Neural cell (in vitro differentiated cells): ENCODE results near the gene ELK3. TPM values are rescaled to one million over a fixed set of nuclear protein-coding genes. Genes with fewer than 3 reads are reported as not detected.
"Not testable (repeated sequence)": the region's sequence is repeated elsewhere in the genome, so short reads cannot be mapped to it uniquely, and the experiment has no call there.

Experiments used
- H2AFZ ChIP-seq: fragments of 200-600, 300-800 bp; sonication (generic), shearing (Covaris generic); 2 replicates; pipeline ENCODE4 v1.6.0; 2014; ENCODE audit warnings: low read depth, mild to moderate bottlenecking, antibody characterized with exemption, low read length, moderate library complexity
- H3F3A ChIP-seq: fragments of 200-600 bp; shearing (Covaris generic); 2 replicates; pipeline ENCODE4 v1.6.1; 2016; ENCODE audit warnings: mild to moderate bottlenecking, moderate library complexity, mixed read lengths, antibody characterized with exemption, low read length; ENCODE audit not compliant: insufficient read depth, poor library complexity, severe bottlenecking
- H3K27ac ChIP-seq: fragments of 200-600, 300-800 bp; sonication (generic), shearing (Covaris generic); 2 replicates; pipeline ENCODE4 v1.5.1; 2014; ENCODE audit warnings: mild to moderate bottlenecking, low read length, moderate library complexity
- H3K27me3 ChIP-seq: fragments of 300-800, 200-600 bp; sonication (generic), shearing (Covaris generic); 2 replicates; pipeline ENCODE4 v1.6.0; 2014; ENCODE audit warnings: mild to moderate bottlenecking, low read depth, low read length, moderate library complexity; ENCODE audit not compliant: insufficient read depth
- H3K36me3 ChIP-seq: fragments of 300-800, 200-600 bp; sonication (generic), shearing (Covaris generic); 2 replicates; pipeline ENCODE4 v1.5.1; 2014; ENCODE audit warnings: mild to moderate bottlenecking, antibody characterized with exemption, low read length, moderate library complexity; ENCODE audit not compliant: insufficient read depth
- H3K4me2 ChIP-seq: fragments of 300-800, 200-600 bp; sonication (generic), shearing (Covaris generic); 2 replicates; pipeline ENCODE4 v1.6.0; 2014; ENCODE audit warnings: mild to moderate bottlenecking, low read length
- H3K4me3 ChIP-seq: fragments of 300-800, 200-600 bp; sonication (generic), shearing (Covaris generic); 2 replicates; pipeline ENCODE4 v1.5.1; 2014; ENCODE audit warnings: mild to moderate bottlenecking, low read length, moderate library complexity
- H3K79me2 ChIP-seq: fragments of 200-600 bp; shearing (Covaris generic); replicated peaks from 2 replicates; pipeline ENCODE4 v1.6.0; 2014; ENCODE audit warnings: mild to moderate bottlenecking, low read length, moderate library complexity; ENCODE audit not compliant: insufficient read depth
- H3K9ac ChIP-seq: fragments of 300-800, 200-600 bp; sonication (generic), shearing (Covaris generic); 2 replicates; pipeline ENCODE4 v1.6.1; 2016; ENCODE audit warnings: mild to moderate bottlenecking, low read length, mixed read lengths
- H3K9me2 ChIP-seq: fragments of 200-600 bp; shearing (Covaris generic); 2 replicates; pipeline ENCODE4 v1.6.1; 2016; ENCODE audit warnings: mild to moderate bottlenecking, low read length, mixed read lengths; ENCODE audit not compliant: insufficient read depth
- H3K9me3 ChIP-seq: fragments of 200-600, 300-800 bp; sonication (generic), shearing (Covaris generic); 2 replicates; pipeline ENCODE4 v1.6.1; 2016; ENCODE audit warnings: mild to moderate bottlenecking, mixed run types, low read length, moderate library complexity, mixed read lengths
- H4K20me1 ChIP-seq: fragments of 200-600 bp; shearing (Covaris generic); 2 replicates; pipeline ENCODE4 v1.6.1; 2016; ENCODE audit warnings: mild to moderate bottlenecking, mixed run types; ENCODE audit not compliant: insufficient read depth
- polyA plus RNA-seq: library from polyadenylated mRNA; depleted of rRNA; stranded (reverse); fragments of >200 nt; gene quantifications from 2 replicates; pipeline ENCODE4 v1.2.3, GENCODE V29; 2014
- small RNA-seq, 3 experiments: library from RNA; depleted of rRNA; stranded (forward); fragments of <200 nt; gene quantifications; one replicate each; pipeline ENCODE3, GENCODE V24; 2012

Gene ELK3
- polyA plus RNA-seq, 1 donor from 2014 or later, result 0.10 TPM

DNA sequence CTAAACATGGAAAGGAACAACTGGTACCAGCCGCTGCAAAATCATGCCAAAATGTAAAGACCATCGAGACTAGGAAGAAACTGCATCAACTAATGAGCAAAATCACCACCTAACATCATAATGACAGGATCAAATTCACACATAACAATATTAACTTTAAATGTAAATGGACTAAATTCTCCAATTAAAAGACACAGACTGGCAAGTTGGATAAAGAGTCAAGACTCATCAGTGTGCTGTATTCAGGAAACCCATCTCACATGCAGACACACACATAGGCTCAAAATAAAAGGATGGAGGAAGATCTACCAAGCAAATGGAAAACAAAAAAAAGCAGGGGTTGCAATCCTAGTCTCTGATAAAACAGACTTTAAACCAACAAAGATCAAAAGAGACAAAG lies 123.6 kb downstream of the ELK3 start:
- H3K36me3 ChIP-seq, H3K9ac ChIP-seq, H3K79me2 ChIP-seq, H3K9me3 ChIP-seq, H3K4me3 ChIP-seq, H3K9me2 ChIP-seq, H3K27ac ChIP-seq, H3F3A ChIP-seq, H4K20me1 ChIP-seq, H3K4me2 ChIP-seq, H2AFZ ChIP-seq, H3K27me3 ChIP-seq: not testable (repeated sequence)

Small RNA genes within 50 kb of the gene (small RNA-seq; reads per million reads assigned to genes)
- 0 to 0.16 (median 0) reads per million in 3 experiments for gene RNU4-24P

Other genes starting within 250 kb of the ELK3 start
- 0.06 TPM in 1 of 2 replicates, not detected in the other for gene HAL, start 198.0 kb upstream of the ELK3 start, polyA plus RNA-seq
- gene LTA4H, start 158.8 kb upstream of the ELK3 start, polyA plus RNA-seq, result 54.1 and 55.3 TPM in 2 replicates
- 119 and 133 TPM in 2 replicates for gene CDK17, start 206.1 kb downstream of the ELK3 start, polyA plus RNA-seq